GM13976 (cell line): ENCODE data around the gene SRPX2.

Experiments used
- DNase-seq: peaks from one replicate; pipeline ENCODE4 v3.0.0; 2012; ENCODE audit warnings: low spot score
- in situ Hi-C: fragments of 300-500 bp; cut with MboI; formaldehyde crosslinking; loops from one replicate; pipeline ENCODE4 v1.12.0; 2022; ENCODE audit warnings: low sequenced_read_pairs, mixed read lengths, inconsistent platforms; ENCODE audit not compliant: unreplicated experiment
- TF ChIP-seq, protein P1 (sequence below): IDR thresholded peaks from 2 replicates; pipeline ENCODE4 v1.5.1; 2012; ENCODE audit warnings: borderline replicate concordance, mild to moderate bottlenecking; ENCODE audit not compliant: insufficient read depth; ENCODE audit errors: extremely low read depth, missing control alignments, control extremely low read depth

SRPX2 gene

GRCh38 chrX:100687128-100687527 is 43.1 kb downstream of the SRPX2 start:
- in situ Hi-C loops = loop anchor here (5.0 kb wide), 1 partner anchor 80 kb away; no protein-coding TSS in a partner anchor
- no peak for DNase-seq
- TF ChIP-seq, protein P1, sequence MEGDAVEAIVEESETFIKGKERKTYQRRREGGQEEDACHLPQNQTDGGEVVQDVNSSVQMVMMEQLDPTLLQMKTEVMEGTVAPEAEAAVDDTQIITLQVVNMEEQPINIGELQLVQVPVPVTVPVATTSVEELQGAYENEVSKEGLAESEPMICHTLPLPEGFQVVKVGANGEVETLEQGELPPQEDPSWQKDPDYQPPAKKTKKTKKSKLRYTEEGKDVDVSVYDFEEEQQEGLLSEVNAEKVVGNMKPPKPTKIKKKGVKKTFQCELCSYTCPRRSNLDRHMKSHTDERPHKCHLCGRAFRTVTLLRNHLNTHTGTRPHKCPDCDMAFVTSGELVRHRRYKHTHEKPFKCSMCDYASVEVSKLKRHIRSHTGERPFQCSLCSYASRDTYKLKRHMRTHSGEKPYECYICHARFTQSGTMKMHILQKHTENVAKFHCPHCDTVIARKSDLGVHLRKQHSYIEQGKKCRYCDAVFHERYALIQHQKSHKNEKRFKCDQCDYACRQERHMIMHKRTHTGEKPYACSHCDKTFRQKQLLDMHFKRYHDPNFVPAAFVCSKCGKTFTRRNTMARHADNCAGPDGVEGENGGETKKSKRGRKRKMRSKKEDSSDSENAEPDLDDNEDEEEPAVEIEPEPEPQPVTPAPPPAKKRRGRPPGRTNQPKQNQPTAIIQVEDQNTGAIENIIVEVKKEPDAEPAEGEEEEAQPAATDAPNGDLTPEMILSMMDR = no peak

DNA sequence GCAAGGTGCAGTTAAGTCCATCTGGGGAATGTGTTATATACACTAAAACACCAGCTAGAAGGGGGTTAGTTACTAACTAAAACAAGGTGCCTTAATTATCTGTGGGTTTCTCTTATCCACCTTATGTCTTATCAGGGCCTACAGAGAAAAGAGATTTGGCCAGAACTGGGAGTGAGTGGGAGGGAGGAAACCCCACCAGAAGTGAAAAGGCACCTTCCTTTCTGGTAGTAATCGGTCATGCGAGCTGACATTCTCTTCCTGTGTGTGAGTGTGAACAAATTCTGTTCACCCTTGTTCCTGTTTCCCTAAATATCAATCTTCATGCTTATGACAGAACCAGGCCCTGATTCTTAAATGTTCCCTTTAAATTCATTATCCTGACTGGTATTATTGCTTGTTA is 43.5 kb downstream of the SRPX2 start:
- TF ChIP-seq, protein P1 = no peak
- peak; percentile 23 for DNase-seq
- in situ Hi-C loops = loop anchor here (5.0 kb wide), 1 partner anchor 80 kb away; no protein-coding TSS in a partner anchor

GRCh38 chrX:100695302-100695701 is 51.3 kb downstream of the SRPX2 start:
- DNase-seq = no peak
- in situ Hi-C loops = no loop called here
- TF ChIP-seq, protein P1 = no peak

- TF ChIP-seq, protein P1 = no peak
- DNase-seq = no peak
- in situ Hi-C loops = no loop called here
These were observed 52.0 kb downstream of the SRPX2 start for GRCh38 chrX:100695991-100696390.

DNA sequence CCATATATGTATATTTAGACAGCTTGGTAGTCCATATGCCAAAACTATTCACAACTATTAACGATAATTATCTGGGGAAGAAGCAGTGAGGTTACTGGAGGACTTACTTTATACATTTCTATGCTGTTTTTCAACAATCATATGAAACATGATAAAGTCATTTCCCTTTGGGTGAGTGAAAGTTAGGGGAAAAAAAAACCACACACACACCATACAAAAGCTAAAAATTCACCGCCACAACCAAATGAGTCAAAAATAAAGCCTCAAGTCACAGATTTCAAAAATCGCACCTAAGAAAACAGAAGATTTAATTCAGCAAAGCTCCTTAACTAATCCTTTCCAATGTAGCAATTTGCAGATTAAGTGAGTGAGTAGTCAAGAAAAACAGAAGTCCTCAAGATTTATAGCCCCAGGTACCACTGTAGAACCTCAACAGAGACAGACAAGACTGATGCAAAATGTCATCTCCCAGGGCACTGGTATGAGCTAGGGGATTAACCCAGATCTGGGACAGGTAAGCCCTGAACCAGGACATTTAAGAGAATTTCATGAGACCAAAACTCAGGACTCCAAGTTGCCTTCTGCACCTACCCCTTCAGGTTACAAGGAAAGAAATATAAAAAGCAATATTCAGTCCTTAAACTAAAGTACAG is 52.8 kb downstream of the SRPX2 start:
- DNase-seq = no peak
- TF ChIP-seq, protein P1 = no peak
- in situ Hi-C loops = no loop called here

GRCh38 chrX:100698551-100698950 is 54.6 kb downstream of the SRPX2 start:
- no peak for DNase-seq
- TF ChIP-seq, protein P1 = no peak
- in situ Hi-C loops = no loop called here
